WTC11 (cell line): Measurements from ENCODE around the gene SMARCA2. TPM values are rescaled to one million over a fixed set of nuclear protein-coding genes. Genes with fewer than 3 reads are reported as not detected.
A peak's percentile ranks its signal among the peaks of the same experiment; 100 is the strongest.

Experiments
- ATAC-seq: fragments of 200-7000 bp; cut with Tn5 transposase; 2 replicates; pipeline ENCODE4 v1.10.0; 2021; ENCODE audit warnings: mild to moderate bottlenecking, moderate library complexity
- CTCF ChIA-PET: fragments of 300-600 bp; sonication (Branson Sonifier 250); formaldehyde crosslinking; loops from one replicate; lab custom pipeline; 2021; ENCODE audit warnings: antibody characterized with exemption; lab: Charles Lee
- POLR2A ChIA-PET: fragments of 350-600 bp; sonication (Branson Sonifier 250); formaldehyde crosslinking; loops from one replicate; lab custom pipeline; 2021; ENCODE audit warnings: antibody characterized with exemption; lab: Charles Lee
- DNase-seq: peaks from one replicate; pipeline ENCODE4 v3.0.0; 2021; ENCODE audit warnings: low spot score
- H3K27ac Mint-ChIP-seq: 2 replicates; pipeline ENCODE4 v1.8.0; 2021; ENCODE audit warnings: mixed read lengths
- H3K27me3 Mint-ChIP-seq: 2 replicates; pipeline ENCODE4 v1.8.0; 2021; ENCODE audit warnings: low read depth, mild to moderate bottlenecking, moderate library complexity, mixed read lengths
- H3K36me3 Mint-ChIP-seq: 2 replicates; pipeline ENCODE4 v1.8.0; 2021; ENCODE audit warnings: mixed read lengths
- H3K4me1 Mint-ChIP-seq: 2 replicates; pipeline ENCODE4 v1.8.0; 2022; ENCODE audit warnings: mixed read lengths
- H3K4me3 Mint-ChIP-seq: 2 replicates; pipeline ENCODE4 v1.8.0; 2021; ENCODE audit warnings: mild to moderate bottlenecking, moderate library complexity, mixed read lengths
- H3K9me3 Mint-ChIP-seq: 2 replicates; pipeline ENCODE4 v1.8.0; 2021; ENCODE audit warnings: mixed read lengths
- ATF6 ChIP-seq: sonication (generic); formaldehyde crosslinking; IDR thresholded peaks from 2 replicates; pipeline ENCODE4 v1.8.1; 2023; ENCODE audit warnings: mild to moderate bottlenecking, missing genetic modification reagents
- E2F1 ChIP-seq: sonication (generic); formaldehyde crosslinking; IDR thresholded peaks from 2 replicates; pipeline ENCODE4 v1.8.0; 2022; ENCODE audit warnings: mild to moderate bottlenecking, missing genetic modification reagents
- E2F4 ChIP-seq: sonication (generic); formaldehyde crosslinking; IDR thresholded peaks from 2 replicates; pipeline ENCODE4 v1.8.1; 2022; ENCODE audit warnings: low read depth, mild to moderate bottlenecking, moderate library complexity, missing genetic modification reagents, borderline replicate concordance
- ESRRA ChIP-seq: sonication (generic); formaldehyde crosslinking; IDR thresholded peaks from 2 replicates; pipeline ENCODE4 v1.8.1; 2022; ENCODE audit warnings: mild to moderate bottlenecking, missing genetic modification reagents, borderline replicate concordance
- FOXK1 ChIP-seq: sonication (generic); formaldehyde crosslinking; IDR thresholded peaks from 2 replicates; pipeline ENCODE4 v1.8.0; 2022; ENCODE audit warnings: mild to moderate bottlenecking, moderate library complexity, missing genetic modification reagents
- FOXP1 ChIP-seq: sonication (generic); formaldehyde crosslinking; IDR thresholded peaks from 2 replicates; pipeline ENCODE4 v1.8.0; 2022; ENCODE audit warnings: missing genetic modification reagents, mild to moderate bottlenecking, moderate library complexity, borderline replicate concordance
- GABPB1 ChIP-seq: sonication (generic); formaldehyde crosslinking; IDR thresholded peaks from 2 replicates; pipeline ENCODE4 v1.8.1; 2023; ENCODE audit warnings: mild to moderate bottlenecking, missing genetic modification reagents
- HMGA2 ChIP-seq: fragments of 250-450 bp; sonication (Bioruptor Pico); IDR thresholded peaks from 2 replicates; pipeline ENCODE4 v1.4.0; 2021; ENCODE audit warnings: mild to moderate bottlenecking, moderate library complexity
- MYBL2 ChIP-seq: sonication (generic); formaldehyde crosslinking; IDR thresholded peaks from 2 replicates; pipeline ENCODE4 v1.8.1; 2023; ENCODE audit warnings: mild to moderate bottlenecking, moderate library complexity, missing genetic modification reagents
- NFE2L1 ChIP-seq: sonication (generic); formaldehyde crosslinking; IDR thresholded peaks from 2 replicates; pipeline ENCODE4 v1.8.1; 2023; ENCODE audit warnings: missing genetic modification reagents
- NR2C2 ChIP-seq: sonication (generic); formaldehyde crosslinking; IDR thresholded peaks from 2 replicates; pipeline ENCODE4 v1.8.0; 2022; ENCODE audit warnings: mild to moderate bottlenecking, missing genetic modification reagents
- SMAD3 ChIP-seq: sonication (generic); formaldehyde crosslinking; IDR thresholded peaks from 2 replicates; pipeline ENCODE4 v1.8.0; 2022; ENCODE audit warnings: missing genetic modification reagents, mild to moderate bottlenecking, borderline replicate concordance
- SMAD4 ChIP-seq: sonication (generic); formaldehyde crosslinking; IDR thresholded peaks from 2 replicates; pipeline ENCODE4 v1.8.0; 2022; ENCODE audit warnings: mild to moderate bottlenecking, missing genetic modification reagents
- TCF7 ChIP-seq: sonication (generic); formaldehyde crosslinking; IDR thresholded peaks from 2 replicates; pipeline ENCODE4 v1.8.0; 2022; ENCODE audit warnings: mild to moderate bottlenecking, low read depth, missing genetic modification reagents, moderate library complexity
- ZBTB43 ChIP-seq: sonication (generic); formaldehyde crosslinking; IDR thresholded peaks from 2 replicates; pipeline ENCODE4 v1.8.1; 2023; ENCODE audit warnings: mild to moderate bottlenecking, missing genetic modification reagents
- ZMAT4 ChIP-seq: fragments of 250-450 bp; sonication (Bioruptor Pico); IDR thresholded peaks from 2 replicates; pipeline ENCODE4 v1.9.0; 2021; ENCODE audit warnings: mild to moderate bottlenecking
- ZNF138 ChIP-seq: sonication (generic); formaldehyde crosslinking; conservative IDR thresholded peaks from 2 replicates; pipeline ENCODE4 v1.8.1; 2022; ENCODE audit warnings: mild to moderate bottlenecking, moderate library complexity, missing genetic modification reagents
- ZNF232 ChIP-seq: sonication (generic); formaldehyde crosslinking; IDR thresholded peaks from 2 replicates; pipeline ENCODE4 v1.8.0; 2022; ENCODE audit warnings: mild to moderate bottlenecking, missing genetic modification reagents
- ZNF263 ChIP-seq: sonication (generic); formaldehyde crosslinking; IDR thresholded peaks from 2 replicates; pipeline ENCODE4 v1.8.1; 2022; ENCODE audit warnings: low read depth, mild to moderate bottlenecking, moderate library complexity, missing genetic modification reagents
- ZSCAN18 ChIP-seq: fragments of 250-450 bp; sonication (Bioruptor Pico); IDR thresholded peaks from 2 replicates; pipeline ENCODE4 v2.1.2; 2022; ENCODE audit warnings: mild to moderate bottlenecking, moderate library complexity
- total RNA-seq: library from RNA; stranded (reverse); gene quantifications from 3 replicates; pipeline ENCODE4 v1.2.3, GENCODE V29; 2021

Gene SMARCA2
- total RNA-seq, 1 experiment from 2014 or later, result 20.3 TPM

GRCh38 chr9:2017331-2018161, 2.4 kb downstream of the SMARCA2 start:
- Mint-ChIP-seq H3K27me3 (peaks cover 78% of the 10 kb centered on the region), H3K4me3 (peak overlapping the region; percentile 87), H3K9me3 (no peaks in the 10 kb centered on the region), H3K36me3 (no peaks in the 10 kb centered on the region), H3K27ac (no peak overlapping the region), H3K4me1 (peaks cover 43% of the 10 kb centered on the region)
- ChIA-PET CTCF (no interaction called here), POLR2A (no interaction called here)
- TF ChIP-seq NR2C2 (CRISPR knock-in tag) (no peak), ZSCAN18 (CRISPR knock-in tag) (no peak), ZNF138 (CRISPR knock-in tag) (no peak), ZBTB43 (peak; percentile 84; the same call in 1 of the 2 replicates)
- ATAC-seq (no peak), DNase-seq (peak; percentile 70)

GRCh38 chr9:2018162-2018643, 3.1 kb downstream of the SMARCA2 start:
- Mint-ChIP-seq H3K27ac (no peak overlapping the region), H3K9me3 (no peaks in the 10 kb centered on the region), H3K27me3 (peaks cover 71% of the 10 kb centered on the region), H3K4me1 (peaks cover 49% of the 10 kb centered on the region), H3K4me3 (peak overlapping the region; percentile 87), H3K36me3 (no peaks in the 10 kb centered on the region)
- no peak for ATAC-seq
- ChIA-PET CTCF (no interaction called here), POLR2A (no interaction called here)
- TF ChIP-seq GABPB1, result 0 out of 2 replicates have a peak, but pooled peaks have one; percentile 41
- no peak for TF ChIP-seq TCF7 (CRISPR knock-in tag)
- DNase-seq, result no peak

GRCh38 chr9:2018764-2019558, 3.8 kb downstream of the SMARCA2 start:
- peaks cover 63% of the 10 kb centered on the region for H3K27me3 Mint-ChIP-seq
- H3K36me3 Mint-ChIP-seq, result no peaks in the 10 kb centered on the region
- ChIA-PET POLR2A (no interaction called here), CTCF (no interaction called here)
- H3K27ac Mint-ChIP-seq, result no peak overlapping the region
- TF ChIP-seq ZMAT4, result peak; percentile 85
- no peak for TF ChIP-seq FOXK1 (CRISPR knock-in tag)
- H3K4me3 Mint-ChIP-seq, result peak overlapping the region; percentile 87
- H3K9me3 Mint-ChIP-seq, result no peaks in the 10 kb centered on the region
- peaks cover 53% of the 10 kb centered on the region for H3K4me1 Mint-ChIP-seq
- DNase-seq (no peak), ATAC-seq (peak; percentile 3)

GRCh38 chr9:2019723-2020122, 4.6 kb downstream of the SMARCA2 start:
- no peak for ATAC-seq
- peaks cover 59% of the 10 kb centered on the region for H3K4me1 Mint-ChIP-seq
- peak overlapping the region; percentile 29 for H3K4me3 Mint-ChIP-seq
- TF ChIP-seq ATF6 (CRISPR knock-in tag) (no peak), HMGA2 (CRISPR knock-in tag) (no peak), E2F1 (CRISPR knock-in tag) (no peak), FOXP1 (CRISPR knock-in tag) (no peak), SMAD3 (CRISPR knock-in tag) (no peak), ZNF232 (no peak), NFE2L1 (CRISPR knock-in tag) (no peak), ESRRA (CRISPR knock-in tag) (no peak), E2F4 (CRISPR knock-in tag) (no peak), MYBL2 (CRISPR knock-in tag) (no peak), ZNF263 (no peak), SMAD4 (no peak)

More at GRCh38 chr9:2019723-2020122, 4.6 kb downstream of the SMARCA2 start:
- H3K27me3 Mint-ChIP-seq, result peaks cover 63% of the 10 kb centered on the region
- H3K36me3 Mint-ChIP-seq, result no peaks in the 10 kb centered on the region
- CTCF ChIA-PET, result no interaction called here
- H3K27ac Mint-ChIP-seq, result no peak overlapping the region
- DNase-seq, result no peak
- POLR2A ChIA-PET, result no interaction called here
- H3K9me3 Mint-ChIP-seq, result no peaks in the 10 kb centered on the region
